ENCODE results near the gene ISOC2.

The ISOC2 gene

DNA sequence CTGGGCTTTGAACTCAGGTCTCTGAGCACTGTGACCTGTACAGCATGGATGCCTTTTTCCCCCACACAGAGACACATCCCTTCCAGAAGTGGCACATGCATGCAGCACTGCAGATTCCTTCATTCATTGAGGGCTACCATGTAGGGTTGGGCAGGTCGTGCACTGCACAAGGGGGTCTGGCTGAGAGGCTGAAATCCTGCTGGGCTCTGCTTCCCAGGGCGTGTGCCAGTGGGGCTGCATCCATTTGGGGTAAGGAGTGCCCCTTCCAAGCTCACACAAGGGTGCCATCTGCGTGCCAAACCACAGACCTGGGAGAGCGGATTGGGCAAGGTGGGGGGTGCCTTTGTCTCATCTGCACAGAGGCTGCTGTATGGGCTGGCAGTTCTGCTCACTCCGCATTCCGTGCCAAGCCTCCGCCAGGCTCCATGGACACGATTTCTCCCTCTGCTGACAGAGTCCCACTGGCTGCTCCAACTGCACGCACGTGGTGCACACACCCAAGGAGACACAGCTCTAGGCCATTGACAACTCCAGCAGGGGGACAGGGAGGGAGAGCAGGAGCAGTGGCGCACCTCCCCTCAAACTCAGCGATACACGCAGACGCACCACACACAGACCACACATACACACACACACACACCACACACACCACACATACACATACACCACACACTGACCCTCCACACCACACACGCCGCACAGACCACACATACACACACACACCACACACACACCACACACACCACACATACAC, 13.8 kb downstream of the ISOC2 start:
- no peak overlapping the region for H3K4me3 ChIP-seq (ENCODE audit: insufficient read depth, low read length, poor library complexity, severe bottlenecking)
- TF ChIP-seq, protein P1, sequence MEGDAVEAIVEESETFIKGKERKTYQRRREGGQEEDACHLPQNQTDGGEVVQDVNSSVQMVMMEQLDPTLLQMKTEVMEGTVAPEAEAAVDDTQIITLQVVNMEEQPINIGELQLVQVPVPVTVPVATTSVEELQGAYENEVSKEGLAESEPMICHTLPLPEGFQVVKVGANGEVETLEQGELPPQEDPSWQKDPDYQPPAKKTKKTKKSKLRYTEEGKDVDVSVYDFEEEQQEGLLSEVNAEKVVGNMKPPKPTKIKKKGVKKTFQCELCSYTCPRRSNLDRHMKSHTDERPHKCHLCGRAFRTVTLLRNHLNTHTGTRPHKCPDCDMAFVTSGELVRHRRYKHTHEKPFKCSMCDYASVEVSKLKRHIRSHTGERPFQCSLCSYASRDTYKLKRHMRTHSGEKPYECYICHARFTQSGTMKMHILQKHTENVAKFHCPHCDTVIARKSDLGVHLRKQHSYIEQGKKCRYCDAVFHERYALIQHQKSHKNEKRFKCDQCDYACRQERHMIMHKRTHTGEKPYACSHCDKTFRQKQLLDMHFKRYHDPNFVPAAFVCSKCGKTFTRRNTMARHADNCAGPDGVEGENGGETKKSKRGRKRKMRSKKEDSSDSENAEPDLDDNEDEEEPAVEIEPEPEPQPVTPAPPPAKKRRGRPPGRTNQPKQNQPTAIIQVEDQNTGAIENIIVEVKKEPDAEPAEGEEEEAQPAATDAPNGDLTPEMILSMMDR (IDR thresholded peaks at IDR 0.05; ENCODE audit: insufficient read depth, low read length, poor library complexity, severe bottlenecking) = no peak
- no peak for TF ChIP-seq EZH2phosphoT487 (conservative IDR thresholded peaks at IDR 0.05; ENCODE audit: low read length)
- H3K27ac ChIP-seq (ENCODE audit: low read depth, low read length) = no peak overlapping the region
- no peaks in the 10 kb centered on the region for H3K36me3 ChIP-seq (ENCODE audit: low read length)
- H3K9me2 ChIP-seq (replicated peaks; ENCODE audit: insufficient read depth, low read length) = no peaks in the 10 kb centered on the region
- no peak overlapping the region for H3K4me2 ChIP-seq (ENCODE audit: low read depth, low read length, poor library complexity, severe bottlenecking)
- no peaks in the 10 kb centered on the region for H3K9me3 ChIP-seq (ENCODE audit: insufficient read depth, low read length)
- 0 out of 2 replicates have a peak, but pooled peaks cover 9% of the 10 kb centered on the region for H3F3A ChIP-seq (ENCODE audit: insufficient read depth)
- H3K9ac ChIP-seq (ENCODE audit: low read length) = no peak overlapping the region
- no peaks in the 10 kb centered on the region for H3K79me2 ChIP-seq (ENCODE audit: insufficient read depth, low read length)
- no peaks in the 10 kb centered on the region for H4K20me1 ChIP-seq (ENCODE audit: low read depth, low read length)
- H2AFZ ChIP-seq (ENCODE audit: low read depth, low read length, severe bottlenecking) = no peak overlapping the region
- no peaks in the 10 kb centered on the region for H3K27me3 ChIP-seq (ENCODE audit: low read length)

DNA sequence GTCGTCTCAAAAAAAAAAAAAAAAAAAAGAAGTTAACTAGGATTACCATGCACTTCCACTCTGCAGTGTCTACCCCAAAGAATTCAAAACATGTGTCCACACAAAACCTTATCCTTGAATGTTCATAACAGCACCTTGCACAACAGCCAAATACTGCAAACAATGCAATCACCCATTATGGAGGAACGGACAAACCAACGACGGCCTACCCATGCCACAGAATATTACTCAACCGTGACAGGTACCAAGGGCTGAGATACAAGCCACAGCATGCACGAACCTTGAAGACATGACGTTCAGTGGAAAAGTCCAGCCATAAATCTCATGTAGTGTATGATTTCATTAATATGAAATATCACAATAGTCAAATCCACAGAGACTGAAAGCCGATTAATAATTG, 15.4 kb downstream of the ISOC2 start:
- H3K9me2 ChIP-seq (replicated peaks; ENCODE audit: insufficient read depth, low read length) = no peaks in the 10 kb centered on the region
- no peaks in the 10 kb centered on the region for H3K36me3 ChIP-seq (ENCODE audit: low read length)
- no peaks in the 10 kb centered on the region for H4K20me1 ChIP-seq (ENCODE audit: low read depth, low read length)
- no peak overlapping the region for H3K27ac ChIP-seq (ENCODE audit: low read depth, low read length)
- H3K27me3 ChIP-seq (ENCODE audit: low read length) = no peaks in the 10 kb centered on the region
- no peak for TF ChIP-seq EZH2phosphoT487 (conservative IDR thresholded peaks at IDR 0.05; ENCODE audit: low read length)
- TF ChIP-seq, protein P1 (IDR thresholded peaks at IDR 0.05; ENCODE audit: insufficient read depth, low read length, poor library complexity, severe bottlenecking) = no peak
- H3F3A ChIP-seq (ENCODE audit: insufficient read depth) = 0 out of 2 replicates have a peak, but pooled peaks cover 9% of the 10 kb centered on the region
- no peak overlapping the region for H3K9ac ChIP-seq (ENCODE audit: low read length)
- H3K79me2 ChIP-seq (ENCODE audit: insufficient read depth, low read length) = no peaks in the 10 kb centered on the region
- H3K4me3 ChIP-seq (ENCODE audit: insufficient read depth, low read length, poor library complexity, severe bottlenecking) = no peak overlapping the region
- H3K4me2 ChIP-seq (ENCODE audit: low read depth, low read length, poor library complexity, severe bottlenecking) = no peak overlapping the region
- H2AFZ ChIP-seq (ENCODE audit: low read depth, low read length, severe bottlenecking) = no peak overlapping the region
- no peaks in the 10 kb centered on the region for H3K9me3 ChIP-seq (ENCODE audit: insufficient read depth, low read length)

DNA sequence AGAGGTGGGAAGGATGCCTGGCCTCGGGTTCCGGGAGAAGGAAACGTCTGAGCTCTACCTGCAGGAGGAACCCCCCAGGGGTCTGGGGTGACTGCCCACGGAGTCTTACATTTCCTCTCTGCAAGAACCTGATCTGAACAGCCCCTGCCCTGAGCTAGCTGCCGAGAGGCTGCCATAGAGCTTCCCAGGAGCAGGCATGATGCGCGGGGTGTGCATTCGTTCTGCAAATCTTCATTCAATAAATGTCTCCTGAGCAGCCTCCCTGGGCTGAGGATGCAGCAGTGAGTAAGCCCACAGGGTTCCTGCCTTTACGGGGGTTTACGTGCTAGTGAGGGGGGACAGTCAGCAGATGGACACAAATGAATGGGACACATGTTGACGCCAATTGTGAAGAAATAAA, 16.8 kb downstream of the ISOC2 start:
- TF ChIP-seq, protein P1 (IDR thresholded peaks at IDR 0.05; ENCODE audit: insufficient read depth, low read length, poor library complexity, severe bottlenecking) = no peak
- TF ChIP-seq EZH2phosphoT487 (conservative IDR thresholded peaks at IDR 0.05; ENCODE audit: low read length) = no peak
- no peaks in the 10 kb centered on the region for H3K27me3 ChIP-seq (ENCODE audit: low read length)
- H3K4me2 ChIP-seq (ENCODE audit: low read depth, low read length, poor library complexity, severe bottlenecking) = no peak overlapping the region
- H3F3A ChIP-seq (ENCODE audit: insufficient read depth) = 0 out of 2 replicates have a peak, but pooled peaks cover 9% of the 10 kb centered on the region
- H3K36me3 ChIP-seq (ENCODE audit: low read length) = no peaks in the 10 kb centered on the region
- H2AFZ ChIP-seq (ENCODE audit: low read depth, low read length, severe bottlenecking) = no peak overlapping the region
- no peaks in the 10 kb centered on the region for H3K9me2 ChIP-seq (replicated peaks; ENCODE audit: insufficient read depth, low read length)
- H3K27ac ChIP-seq (ENCODE audit: low read depth, low read length) = no peak overlapping the region
- H3K9me3 ChIP-seq (ENCODE audit: insufficient read depth, low read length) = no peaks in the 10 kb centered on the region
- H3K79me2 ChIP-seq (ENCODE audit: insufficient read depth, low read length) = no peaks in the 10 kb centered on the region
- no peak overlapping the region for H3K9ac ChIP-seq (ENCODE audit: low read length)
- H3K4me3 ChIP-seq (ENCODE audit: insufficient read depth, low read length, poor library complexity, severe bottlenecking) = no peak overlapping the region
- H4K20me1 ChIP-seq (ENCODE audit: low read depth, low read length) = no peaks in the 10 kb centered on the region

Data from SU-DHL-6 (cell line).